ENCODE measurements around the gene AMACR. TPM values are rescaled to one million over a fixed set of nuclear protein-coding genes. Genes with fewer than 3 reads are reported as not detected.

AMACR gene
- total and polyA plus RNA-seq, 10 of the 15 experiments (the other 5 are each of a cell fraction or from before 2014, with no cell fraction given), result 2.6 to 20.4 (median 10.4) TPM

- TF ChIP-seq TAF1 (IDR thresholded peaks at IDR 0.05; ENCODE audit: borderline replicate concordance, low read depth, low read length) (no peak), ZNF274 (IDR thresholded peaks at IDR 0.05; ENCODE audit: insufficient read depth, insufficient read length) (no peak), SMAD1 (IDR thresholded peaks at IDR 0.05; ENCODE audit: low read depth, partially characterized antibody) (no peak), PAX5 (IDR thresholded peaks at IDR 0.05; ENCODE audit: borderline replicate concordance, low read depth, low read length) (no peak), RAD21 (IDR thresholded peaks at IDR 0.05; ENCODE audit: insufficient read depth, low read depth, low read length) (no peak)
These were observed 23.7 kb downstream of the AMACR start (continued) for GRCh38 chr5:33984178-33984577.

- Histone ChIP-seq H3K27me3 (replicated peaks in 1 of 2; ENCODE audit: control insufficient read depth in 2 of 2, insufficient read depth in 2 of 2, low read length in 1 of 2) (no peaks in the 10 kb centered on the region), H3K4me1 (ENCODE audit: control insufficient read depth, insufficient read depth, low read length) (no peaks in the 10 kb centered on the region), H3K27ac (ENCODE audit: control insufficient read depth, insufficient read depth) (no peak overlapping the region), H3K9ac (ENCODE audit: control insufficient read depth, insufficient read depth, low read length) (no peak overlapping the region), H3K36me3 (ENCODE audit: control insufficient read depth in 2 of 2, insufficient read depth in 2 of 2, low read length in 1 of 2) (no peaks in the 10 kb centered on the region), H3K79me2 (ENCODE audit: control insufficient read depth, insufficient read depth, low read length) (no peaks in the 10 kb centered on the region), H3K9me3 (replicated peaks; ENCODE audit: control insufficient read depth, insufficient read depth, low read length) (no peaks in the 10 kb centered on the region; the same call in 2 of the 3 replicates), H2AFZ (ENCODE audit: control insufficient read depth, low read depth, low read length) (no peak overlapping the region), H4K20me1 (ENCODE audit: control insufficient read depth, insufficient read depth) (no peaks in the 10 kb centered on the region), H3K4me3 (no peak overlapping the region), H3K4me2 (ENCODE audit: control insufficient read depth, insufficient read depth) (no peak overlapping the region)
- no TSS peak for BruUV-seq (replicated peaks)
- ChIA-PET SMC1A (ENCODE audit: uncharacterized antibody, unreplicated experiment) (interaction anchor here (1.1 to 1.3 kb wide), 2 partner anchors 19 to 20 kb away, joined by 3 read pairs; no protein-coding TSS in a partner anchor), POLR2A (no interaction called here), RAD21 (ENCODE audit: unreplicated experiment) (interaction anchor here (2.6 kb wide), 1 partner anchor 12 kb away, joined by 7 read pairs; no protein-coding TSS in a partner anchor), CTCF (interaction anchor here (1.3 to 3.1 kb wide), 2 partner anchors 11 to 12 kb away, joined by 4 to 12 read pairs; no protein-coding TSS in a partner anchor)
- FAIRE-seq (no peak), DNase-seq (ENCODE audit: low read depth, low spot score) (no peak), ATAC-seq (no peak)
- no peak for TF ChIP-seq CEBPB (IDR thresholded peaks at IDR 0.05; ENCODE audit: borderline replicate concordance in 1 of 2, low read depth in 2 of 2, low read length in 2 of 2)
- no peak for TF ChIP-seq TCF7 (IDR thresholded peaks at IDR 0.05; ENCODE audit: borderline replicate concordance)
- in situ Hi-C loops (cut with MboI), result no loop called here
- intact Hi-C loops (cut with micrococcal nuclease; ENCODE audit: unreplicated experiment), result no loop called here
- WGBS (ENCODE audit: insufficient coverage, insufficient replicate concordance, low lambda C conversion rate, missing lambda C conversion rate), result 55% methylated on average over 8 of the region's 8 CpGs
These were observed 26.3 kb downstream of the AMACR start for GRCh38 chr5:33981408-33982162.

All from GM12878 (cell line).